GM12801 (cell line): Measurements from ENCODE around the gene BUD23.

Experiments used
- TF ChIP-seq, protein P1 (sequence below): IDR thresholded peaks from one replicate; pipeline ENCODE4 v1.5.1; 2011; ENCODE audit warnings: control low read depth; ENCODE audit not compliant: insufficient read length; ENCODE audit errors: extremely low read depth

BUD23 gene

DNA sequence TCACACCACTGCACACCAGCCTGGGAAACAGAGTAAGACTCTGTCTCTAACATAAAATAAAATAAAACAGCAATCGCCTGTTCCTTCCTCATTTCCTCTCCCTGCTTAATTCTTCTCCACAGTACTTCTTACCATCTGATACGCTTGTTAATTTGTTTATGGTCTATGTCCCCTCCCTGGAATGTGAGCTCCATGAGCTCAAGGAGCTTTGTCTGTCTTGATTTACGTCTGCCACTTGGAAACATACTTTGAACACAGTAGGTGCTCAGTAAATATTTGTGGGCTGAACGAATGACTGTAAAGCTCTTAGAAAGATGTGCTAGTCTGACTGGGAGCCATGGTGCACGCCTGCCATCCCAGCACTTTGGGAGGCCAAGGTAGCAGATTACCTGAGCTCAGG lies 45.2 kb downstream of the BUD23 start:
- TF ChIP-seq, protein P1, sequence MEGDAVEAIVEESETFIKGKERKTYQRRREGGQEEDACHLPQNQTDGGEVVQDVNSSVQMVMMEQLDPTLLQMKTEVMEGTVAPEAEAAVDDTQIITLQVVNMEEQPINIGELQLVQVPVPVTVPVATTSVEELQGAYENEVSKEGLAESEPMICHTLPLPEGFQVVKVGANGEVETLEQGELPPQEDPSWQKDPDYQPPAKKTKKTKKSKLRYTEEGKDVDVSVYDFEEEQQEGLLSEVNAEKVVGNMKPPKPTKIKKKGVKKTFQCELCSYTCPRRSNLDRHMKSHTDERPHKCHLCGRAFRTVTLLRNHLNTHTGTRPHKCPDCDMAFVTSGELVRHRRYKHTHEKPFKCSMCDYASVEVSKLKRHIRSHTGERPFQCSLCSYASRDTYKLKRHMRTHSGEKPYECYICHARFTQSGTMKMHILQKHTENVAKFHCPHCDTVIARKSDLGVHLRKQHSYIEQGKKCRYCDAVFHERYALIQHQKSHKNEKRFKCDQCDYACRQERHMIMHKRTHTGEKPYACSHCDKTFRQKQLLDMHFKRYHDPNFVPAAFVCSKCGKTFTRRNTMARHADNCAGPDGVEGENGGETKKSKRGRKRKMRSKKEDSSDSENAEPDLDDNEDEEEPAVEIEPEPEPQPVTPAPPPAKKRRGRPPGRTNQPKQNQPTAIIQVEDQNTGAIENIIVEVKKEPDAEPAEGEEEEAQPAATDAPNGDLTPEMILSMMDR = no peak

GRCh38 chr7:73730485-73730884 lies 47.1 kb downstream of the BUD23 start:
- TF ChIP-seq, protein P1 = no peak

- TF ChIP-seq, protein P1 = no peak
Measured at GRCh38 chr7:73732397-73732796, 49.0 kb downstream of the BUD23 start.

GRCh38 chr7:73734619-73735527 lies 51.5 kb downstream of the BUD23 start:
- TF ChIP-seq, protein P1 = peak; percentile 79

GRCh38 chr7:73735528-73735905 lies 52.1 kb downstream of the BUD23 start:
- TF ChIP-seq, protein P1 = no peak

DNA sequence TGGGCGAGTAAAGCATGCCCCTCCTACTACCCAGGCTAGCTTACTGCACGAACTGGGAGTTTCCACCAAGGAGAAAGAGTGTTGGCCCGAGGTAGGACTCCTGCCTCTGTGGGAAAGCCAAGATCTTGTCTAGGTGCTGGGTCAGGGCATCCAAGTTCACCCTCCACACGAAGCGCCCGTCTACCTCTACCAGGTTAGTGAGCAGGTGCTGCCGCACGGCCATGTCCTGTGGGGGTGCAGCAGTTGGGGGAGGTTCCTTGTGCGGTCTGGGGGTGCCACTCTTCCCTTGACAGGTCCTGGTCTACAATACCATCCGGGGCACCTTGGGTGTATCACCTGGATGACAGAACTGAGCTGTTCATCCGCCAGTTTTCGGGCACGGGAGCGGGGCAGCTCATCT lies 53.5 kb downstream of the BUD23 start:
- TF ChIP-seq, protein P1 = no peak

- TF ChIP-seq, protein P1 = no peak
Measured at GRCh38 chr7:73737491-73738219, 54.3 kb downstream of the BUD23 start.
